Activated CD8-positive, alpha-beta T cell treated with anti-CD3 and anti-CD28 coated beads for 36 hours (primary cell): ENCODE results near the gene ALPI. TPM values are rescaled to one million over a fixed set of nuclear protein-coding genes. Genes with fewer than 3 reads are reported as not detected.
"Not testable (repeated sequence)": the region's sequence is repeated elsewhere in the genome, so short reads cannot be mapped to it uniquely, and the experiment has no call there.

Experiments used
- ATAC-seq: fragments of 200-7000 bp; cut with Tn5 transposase; one replicate; pipeline ENCODE4 v1.10.0; 2021; ENCODE audit warnings: mild to moderate bottlenecking, moderate library complexity
- CTCF ChIA-PET: fragments of 350-600 bp; sonication (Branson Sonifier 250); formaldehyde crosslinking; loops from one replicate; lab custom pipeline; 2021; ENCODE audit warnings: antibody characterized with exemption; lab: Charles Lee
- POLR2A ChIA-PET: fragments of 350-600 bp; sonication (Branson Sonifier 250); formaldehyde crosslinking; loops from one replicate; lab custom pipeline; 2021; ENCODE audit warnings: antibody characterized with exemption; lab: Charles Lee
- DNase-seq: peaks from one replicate; pipeline ENCODE4 v3.0.0-alpha.2; 2020
- H3K27ac Mint-ChIP-seq: one replicate; pipeline ENCODE4 v1.8.0; 2021; ENCODE audit warnings: mild to moderate bottlenecking, mixed read lengths
- H3K27me3 Mint-ChIP-seq: one replicate; pipeline ENCODE4 v1.8.0; 2021; ENCODE audit warnings: mixed read lengths
- H3K36me3 Mint-ChIP-seq: one replicate; pipeline ENCODE4 v1.8.0; 2021; ENCODE audit warnings: low read depth, mixed read lengths
- H3K4me1 Mint-ChIP-seq: one replicate; pipeline ENCODE4 v1.8.0; 2021; ENCODE audit warnings: low read depth, mixed read lengths
- H3K4me3 Mint-ChIP-seq: one replicate; pipeline ENCODE4 v1.8.0; 2021; ENCODE audit warnings: mild to moderate bottlenecking, moderate library complexity, mixed read lengths
- H3K9me3 Mint-ChIP-seq: one replicate; pipeline ENCODE4 v1.8.0; 2021; ENCODE audit warnings: mixed read lengths
- intact Hi-C: fragments of 100-400 bp; cut with micrococcal nuclease; formaldehyde crosslinking; loops from one replicate; pipeline ENCODE4 v1.10.0; 2022
- total RNA-seq, 2 experiments: library from RNA; stranded (reverse); gene quantifications; one replicate each; pipeline ENCODE4 v1.2.3, GENCODE V29; 2021
- TF ChIP-seq, protein P1 (sequence below): fragments of 200-600 bp; IDR thresholded peaks from one replicate; pipeline ENCODE4 v1.8.0; 2022; ENCODE audit warnings: antibody characterized with exemption, mild to moderate bottlenecking

Gene ALPI
- total RNA-seq, 2 experiments from 2014 or later: not detected

DNA sequence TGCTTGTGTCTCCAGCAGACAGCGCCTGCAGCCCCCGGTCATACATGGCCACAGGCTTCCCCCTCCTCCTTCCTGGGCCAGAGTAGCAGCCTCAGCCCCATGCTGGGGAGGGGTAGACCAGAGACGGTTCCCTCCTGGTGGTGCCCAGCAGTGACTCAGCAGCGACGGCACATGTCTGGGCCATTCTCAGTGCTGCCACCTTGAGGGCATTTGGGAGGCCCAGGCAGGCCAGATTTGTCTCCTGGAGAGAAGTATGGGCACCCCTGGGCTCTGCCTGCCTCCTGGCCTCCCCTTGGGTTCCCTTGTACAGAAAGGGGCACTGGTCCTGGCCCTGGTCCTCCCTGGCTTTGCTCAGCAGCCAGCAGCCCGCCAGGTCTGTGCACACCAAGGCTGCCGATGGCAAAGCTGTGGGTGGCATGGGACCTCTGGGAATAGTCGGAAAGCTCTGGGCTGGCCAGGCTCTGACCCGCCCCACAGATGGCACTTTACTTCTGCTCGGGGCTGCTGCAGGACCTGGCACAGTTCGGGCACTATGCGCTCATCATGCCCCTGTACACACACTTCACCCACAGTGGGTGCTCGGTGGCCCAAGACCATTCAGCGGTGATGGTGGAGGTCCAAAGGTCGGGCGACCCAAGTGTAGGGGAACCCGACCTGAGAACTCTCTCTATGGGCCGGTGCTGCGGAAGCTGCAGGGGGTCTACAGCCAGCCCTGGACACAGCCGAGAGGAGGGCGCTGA is 11.4 kb upstream of the ALPI start:
- ChIA-PET POLR2A (no interaction called here), CTCF (interaction anchor here (0.6 to 2.0 kb wide), 7 partner anchors 20 to 192 kb away, joined by 3 to 12 read pairs (median 3); no protein-coding TSS in a partner anchor)
- intact Hi-C loops: loop anchor here (5.0 kb wide), 3 partner anchors 78 to 542 kb away; partner anchors contain the start of gene PRSS56
- TF ChIP-seq, protein P1, sequence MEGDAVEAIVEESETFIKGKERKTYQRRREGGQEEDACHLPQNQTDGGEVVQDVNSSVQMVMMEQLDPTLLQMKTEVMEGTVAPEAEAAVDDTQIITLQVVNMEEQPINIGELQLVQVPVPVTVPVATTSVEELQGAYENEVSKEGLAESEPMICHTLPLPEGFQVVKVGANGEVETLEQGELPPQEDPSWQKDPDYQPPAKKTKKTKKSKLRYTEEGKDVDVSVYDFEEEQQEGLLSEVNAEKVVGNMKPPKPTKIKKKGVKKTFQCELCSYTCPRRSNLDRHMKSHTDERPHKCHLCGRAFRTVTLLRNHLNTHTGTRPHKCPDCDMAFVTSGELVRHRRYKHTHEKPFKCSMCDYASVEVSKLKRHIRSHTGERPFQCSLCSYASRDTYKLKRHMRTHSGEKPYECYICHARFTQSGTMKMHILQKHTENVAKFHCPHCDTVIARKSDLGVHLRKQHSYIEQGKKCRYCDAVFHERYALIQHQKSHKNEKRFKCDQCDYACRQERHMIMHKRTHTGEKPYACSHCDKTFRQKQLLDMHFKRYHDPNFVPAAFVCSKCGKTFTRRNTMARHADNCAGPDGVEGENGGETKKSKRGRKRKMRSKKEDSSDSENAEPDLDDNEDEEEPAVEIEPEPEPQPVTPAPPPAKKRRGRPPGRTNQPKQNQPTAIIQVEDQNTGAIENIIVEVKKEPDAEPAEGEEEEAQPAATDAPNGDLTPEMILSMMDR: peak; percentile 61
- Mint-ChIP-seq H3K4me3 (no peak overlapping the region), H3K9me3 (no peaks in the 10 kb centered on the region), H3K4me1 (peaks cover 17% of the 10 kb centered on the region), H3K27me3 (peaks cover 1% of the 10 kb centered on the region), H3K36me3 (no peaks in the 10 kb centered on the region), H3K27ac (no peak overlapping the region)
- DNase-seq (peak; percentile 85), ATAC-seq (peak; percentile 74)

GRCh38 chr2:232445149-232445885 is 10.6 kb upstream of the ALPI start:
- ATAC-seq, H3K9me3 Mint-ChIP-seq, H3K4me3 Mint-ChIP-seq, H3K27ac Mint-ChIP-seq, POLR2A ChIA-PET, DNase-seq, H3K36me3 Mint-ChIP-seq, H3K27me3 Mint-ChIP-seq: not testable (repeated sequence)
- CTCF ChIA-PET: interaction anchor here (0.6 to 3.0 kb wide), 8 partner anchors 19 to 193 kb away, joined by 3 to 18 read pairs (median 6); no protein-coding TSS in a partner anchor
- peaks cover 17% of the 10 kb centered on the region for H3K4me1 Mint-ChIP-seq
- intact Hi-C loops: loop anchor here (5.0 kb wide), 2 partner anchors 77 to 108 kb away; partner anchors contain the start of gene PRSS56

- CTCF ChIA-PET: interaction anchor here (0.6 to 3.0 kb wide), 15 partner anchors 9 to 547 kb away, joined by 3 to 18 read pairs (median 3); partner anchors contain the start of gene PRSS56
- DNase-seq, POLR2A ChIA-PET, H3K27me3 Mint-ChIP-seq, H3K27ac Mint-ChIP-seq, H3K4me3 Mint-ChIP-seq, H3K36me3 Mint-ChIP-seq, H3K9me3 Mint-ChIP-seq: not testable (repeated sequence)
- peaks cover 20% of the 10 kb centered on the region for H3K4me1 Mint-ChIP-seq
- intact Hi-C loops: loop anchor here (5.0 kb wide), 2 partner anchors 76 to 109 kb away; partner anchors contain the start of gene PRSS56
- peak; percentile 67 for ATAC-seq
- TF ChIP-seq, protein P1: peak; percentile 41
Measured at GRCh38 chr2:232446266-232446777, 9.6 kb upstream of the ALPI start.

DNA sequence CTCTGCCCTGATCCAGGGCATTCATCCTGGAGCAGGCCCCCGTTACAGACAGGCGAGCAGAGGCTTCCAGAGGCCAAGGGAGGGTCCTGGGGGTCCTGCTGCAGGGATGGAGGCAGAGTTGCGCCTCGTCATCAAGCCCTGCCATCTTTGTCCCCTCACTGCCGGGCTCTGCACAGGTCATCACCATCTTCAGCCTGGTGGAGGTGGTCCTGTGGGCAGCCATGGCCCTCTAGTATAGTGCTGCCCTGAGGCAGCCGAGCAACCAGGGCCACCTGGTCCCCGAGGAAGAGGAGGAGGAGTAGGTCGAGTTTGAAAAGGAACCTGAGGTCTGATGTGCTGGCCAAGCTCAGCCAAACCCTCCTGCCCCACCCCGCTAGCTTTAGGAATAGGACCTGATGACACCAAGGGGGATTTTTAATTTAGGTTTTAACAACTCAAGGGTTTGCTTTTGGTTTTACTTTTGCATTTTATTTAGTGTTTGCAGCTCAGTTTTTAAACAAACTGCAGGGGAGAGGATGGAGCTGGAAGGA is 8.8 kb upstream of the ALPI start:
- H3K27ac Mint-ChIP-seq: no peak overlapping the region
- peaks cover 20% of the 10 kb centered on the region for H3K4me1 Mint-ChIP-seq
- ChIA-PET POLR2A (no interaction called here), CTCF (interaction anchor here (0.6 to 3.0 kb wide), 18 partner anchors 10 to 548 kb away, joined by 3 to 18 read pairs (median 3); partner anchors contain the start of gene PRSS56)
- intact Hi-C loops: loop anchor here (5.0 kb wide), 2 partner anchors 75 to 110 kb away; partner anchors contain the start of gene PRSS56
- no peaks in the 10 kb centered on the region for H3K27me3 Mint-ChIP-seq
- no peak for ATAC-seq
- no peaks in the 10 kb centered on the region for H3K36me3 Mint-ChIP-seq
- no peak for DNase-seq
- TF ChIP-seq, protein P1: no peak
- no peak overlapping the region for H3K4me3 Mint-ChIP-seq
- H3K9me3 Mint-ChIP-seq: no peaks in the 10 kb centered on the region
